Stimulated activated CD8-positive, alpha-beta memory T cell treated with anti-CD3 and anti-CD28 coated beads, Interleukin-2, amount 100 ng/mL, for 1 hour (primary cell): ENCODE measurements around the gene RGP1.

Experiments used
- DNase-seq, 2 donors: peaks; one replicate each; pipeline ENCODE4 v3.0.0-alpha.2; 2020; ENCODE audit warnings: low read depth in 2 of 2

The RGP1 gene, protein sequence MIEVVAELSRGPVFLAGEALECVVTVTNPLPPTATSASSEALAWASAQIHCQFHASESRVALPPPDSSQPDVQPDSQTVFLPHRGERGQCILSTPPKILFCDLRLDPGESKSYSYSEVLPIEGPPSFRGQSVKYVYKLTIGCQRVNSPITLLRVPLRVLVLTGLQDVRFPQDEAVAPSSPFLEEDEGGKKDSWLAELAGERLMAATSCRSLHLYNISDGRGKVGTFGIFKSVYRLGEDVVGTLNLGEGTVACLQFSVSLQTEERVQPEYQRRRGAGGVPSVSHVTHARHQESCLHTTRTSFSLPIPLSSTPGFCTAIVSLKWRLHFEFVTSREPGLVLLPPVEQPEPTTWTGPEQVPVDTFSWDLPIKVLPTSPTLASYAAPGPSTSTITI

DNA sequence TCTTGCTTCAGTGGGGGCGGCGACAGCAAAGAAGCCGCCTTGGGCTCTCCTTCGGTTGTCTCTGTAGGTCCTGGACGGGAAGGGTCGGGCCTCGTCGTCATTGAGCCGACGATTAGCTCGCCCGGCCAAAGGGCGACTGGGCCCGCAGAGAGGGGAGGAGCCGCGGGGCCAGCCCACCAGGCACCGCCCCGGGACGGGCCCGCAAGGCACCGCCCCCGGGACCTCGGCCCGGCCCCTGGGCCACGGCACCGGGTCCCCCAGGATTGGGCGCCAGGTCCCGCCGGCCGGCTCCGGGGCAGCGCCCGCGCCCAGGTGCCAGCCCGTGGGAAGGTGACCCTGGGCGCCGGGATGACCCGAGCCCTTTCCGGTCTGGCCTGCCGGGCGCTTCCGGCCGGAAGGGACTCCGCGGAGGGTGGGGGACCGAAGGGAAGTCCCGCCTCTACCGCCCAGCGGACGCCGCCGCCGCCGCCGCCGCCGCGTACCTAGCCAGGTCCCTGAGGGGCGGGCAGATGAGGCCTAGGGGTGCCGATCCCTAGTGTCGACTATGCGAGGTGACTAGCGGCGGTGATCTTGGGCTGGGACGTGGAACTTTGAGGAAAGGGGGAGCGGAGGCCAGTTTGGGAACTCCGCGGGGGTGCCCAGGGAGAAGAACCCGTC is at the start of gene RGP1, which contains the start of gene GBA2:
Gene RGP1, plus strand, starts transcription at position 430 of the 657 bp plus-strand sequence. CDS start 469 bp downstream, outside the sequence.
Gene GBA2, minus strand, starts transcription at position 371 of the 657 bp plus-strand sequence. CDS start 524 bp downstream, outside the sequence.
- peak in 1 of 2 donors; percentile 47 for DNase-seq

DNA sequence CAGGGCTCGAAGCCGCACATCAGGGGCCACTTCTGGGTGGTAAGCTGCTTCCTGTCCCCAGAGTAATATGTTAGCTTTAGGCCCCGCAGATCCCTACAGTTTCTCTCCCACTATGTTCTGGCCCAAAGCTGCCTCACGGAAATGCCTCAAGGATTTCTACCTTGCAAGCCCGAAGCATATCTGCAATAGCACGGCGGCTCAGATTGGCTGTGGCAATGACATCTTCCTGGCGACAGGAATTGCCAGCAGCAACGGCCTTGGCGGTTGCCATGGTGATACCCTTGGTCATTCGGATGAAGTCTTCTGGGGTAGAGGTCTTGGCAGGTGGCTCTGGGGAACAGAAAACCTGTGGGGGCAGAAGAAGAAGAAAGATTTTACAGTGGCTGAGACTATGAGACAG is 49.1 kb upstream of the RGP1 start:
- no peak for DNase-seq

DNA sequence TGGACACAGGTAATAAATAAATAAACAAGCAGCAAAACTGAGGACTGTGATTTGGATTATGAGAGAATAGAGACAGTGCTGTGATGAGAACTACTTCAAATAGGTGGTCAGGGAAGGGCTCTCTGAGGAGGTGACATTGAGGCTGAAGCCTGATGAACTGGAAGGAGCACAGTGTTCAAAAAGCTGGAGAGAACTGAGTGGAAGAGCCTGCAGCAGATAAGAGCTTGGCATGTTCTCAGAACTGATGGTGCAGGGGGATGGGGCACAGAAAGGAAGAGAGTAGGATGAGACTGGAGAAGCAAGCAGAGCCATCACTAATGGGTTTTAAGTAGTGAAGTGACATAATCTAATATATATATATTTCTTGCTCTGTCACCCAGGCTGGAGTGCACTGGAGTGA is 48.1 kb upstream of the RGP1 start:
- no peak for DNase-seq

DNA sequence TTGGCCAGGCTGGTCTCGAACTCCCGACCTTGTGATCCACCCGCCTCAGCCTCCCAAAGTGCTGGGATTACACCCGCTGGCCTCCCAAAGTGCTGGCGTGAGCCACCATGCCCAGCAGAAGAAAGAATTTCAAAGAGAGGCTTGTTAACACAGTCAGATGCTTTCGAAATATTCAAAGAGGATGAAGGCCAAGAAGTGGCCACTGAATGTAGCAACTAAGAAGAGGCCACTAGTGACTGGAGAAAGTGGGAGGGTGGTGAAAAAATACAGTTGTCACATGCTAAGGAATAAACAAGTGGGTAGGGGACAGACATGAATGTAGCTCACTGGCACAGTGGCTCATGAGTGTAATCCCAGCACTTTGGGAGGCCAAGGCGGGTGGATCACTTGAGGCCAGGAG is 46.4 kb upstream of the RGP1 start:
- no peak for DNase-seq

DNA sequence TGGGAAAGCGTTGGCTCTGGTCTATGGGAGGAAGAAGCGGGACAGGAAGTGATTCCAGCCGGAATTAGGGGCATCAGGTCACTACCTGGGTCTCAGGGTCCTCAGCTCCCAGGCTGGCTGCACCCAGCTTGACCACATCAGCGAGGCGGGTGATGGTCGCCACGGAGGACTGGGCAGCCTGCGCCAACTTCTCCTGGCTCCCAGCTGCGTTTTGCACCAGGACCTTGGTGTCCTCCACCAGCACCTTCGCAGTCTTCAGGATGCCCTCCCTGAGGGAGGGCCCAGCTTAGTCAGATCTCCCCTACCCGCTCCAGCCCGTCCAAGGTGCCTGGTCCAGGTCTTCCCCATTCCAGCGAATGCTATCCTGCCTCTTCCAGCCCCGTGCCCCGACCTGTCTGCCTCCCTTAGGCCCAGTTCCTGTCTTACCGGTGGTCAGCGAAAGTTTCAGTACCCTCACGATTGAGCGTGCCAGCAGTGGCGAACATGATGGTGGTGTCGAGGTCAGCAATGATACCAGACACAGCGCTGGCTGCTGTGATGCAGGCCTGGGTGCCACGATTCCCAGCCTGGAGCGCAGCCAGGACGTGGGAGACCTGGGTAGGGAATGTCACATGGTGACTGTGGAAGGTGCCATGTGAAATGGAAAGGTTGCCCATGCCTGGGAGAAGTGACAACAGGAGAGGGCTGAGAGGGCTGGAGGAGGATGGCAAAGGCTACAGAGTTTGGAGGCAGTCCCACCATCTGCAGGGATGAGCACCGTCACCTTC is 45.0 kb upstream of the RGP1 start:
- no peak for DNase-seq

DNA sequence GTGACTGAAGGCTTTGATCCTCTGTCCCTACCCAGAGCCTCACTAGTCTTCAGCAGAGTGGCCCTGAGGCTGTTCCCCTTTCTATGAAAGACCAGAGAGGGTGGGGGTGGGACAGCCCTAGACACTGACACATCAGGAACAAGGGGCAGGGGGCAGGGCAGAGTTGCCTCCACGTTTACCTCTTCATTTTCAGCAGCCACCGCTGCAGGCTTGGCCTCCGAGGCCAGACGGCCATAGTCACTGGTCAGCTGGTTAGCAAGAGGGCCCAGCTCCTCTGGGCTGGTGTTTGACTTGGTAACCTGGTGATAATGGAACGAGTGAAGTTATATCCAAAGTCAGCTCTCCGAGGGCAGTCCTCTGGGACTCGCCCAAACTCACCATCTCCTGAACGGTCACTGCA is 43.7 kb upstream of the RGP1 start:
- DNase-seq: no peak

DNA sequence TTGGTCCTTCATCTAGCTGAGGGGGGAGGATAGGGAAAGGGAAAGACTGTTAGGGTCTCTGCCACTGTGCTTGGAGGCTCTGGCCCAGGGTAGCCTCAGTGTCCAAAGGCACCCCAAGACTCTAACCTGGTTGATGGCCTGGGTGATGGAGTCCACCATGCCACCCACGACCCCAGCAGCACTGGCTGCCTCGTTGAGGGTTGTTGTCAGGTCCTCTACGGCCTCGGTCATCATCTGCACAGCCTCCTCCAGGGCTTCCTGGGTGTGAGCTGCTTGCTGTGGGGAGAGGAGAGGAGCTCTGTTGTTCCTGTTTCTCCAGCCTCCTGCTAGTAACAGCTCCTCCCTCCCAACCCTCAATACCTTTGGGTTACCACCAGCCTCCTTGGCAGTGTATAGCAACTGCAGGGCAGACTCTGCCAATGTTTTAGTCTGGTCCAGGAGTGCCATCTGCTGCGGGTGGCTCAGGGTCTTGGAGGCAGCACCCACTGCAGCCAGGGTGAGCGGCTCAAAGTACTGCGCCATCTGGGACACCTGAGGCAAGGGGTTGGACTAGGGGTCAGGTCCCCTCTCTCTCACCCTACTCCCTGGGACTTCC is 43.2 kb upstream of the RGP1 start:
- DNase-seq: no peak

DNA sequence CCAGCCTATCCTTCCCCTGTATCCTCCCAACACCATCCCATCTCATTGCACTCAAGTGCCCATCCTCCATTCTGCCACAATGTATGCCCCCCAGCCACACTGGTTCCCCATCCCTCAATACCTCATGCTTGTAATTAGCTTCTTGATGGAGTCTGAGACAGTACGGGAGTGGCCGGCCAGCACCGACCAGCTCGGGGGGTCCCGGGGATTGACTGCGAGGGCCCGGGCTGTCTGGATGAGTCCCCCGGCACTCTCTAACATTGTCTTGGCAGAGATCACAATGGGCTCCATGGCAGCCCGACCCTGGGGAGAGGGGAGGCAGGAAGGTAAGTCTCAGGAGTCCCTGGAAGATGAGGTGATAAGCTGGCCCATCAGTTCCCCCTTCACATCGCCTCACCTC is 42.1 kb upstream of the RGP1 start:
- DNase-seq: no peak

DNA sequence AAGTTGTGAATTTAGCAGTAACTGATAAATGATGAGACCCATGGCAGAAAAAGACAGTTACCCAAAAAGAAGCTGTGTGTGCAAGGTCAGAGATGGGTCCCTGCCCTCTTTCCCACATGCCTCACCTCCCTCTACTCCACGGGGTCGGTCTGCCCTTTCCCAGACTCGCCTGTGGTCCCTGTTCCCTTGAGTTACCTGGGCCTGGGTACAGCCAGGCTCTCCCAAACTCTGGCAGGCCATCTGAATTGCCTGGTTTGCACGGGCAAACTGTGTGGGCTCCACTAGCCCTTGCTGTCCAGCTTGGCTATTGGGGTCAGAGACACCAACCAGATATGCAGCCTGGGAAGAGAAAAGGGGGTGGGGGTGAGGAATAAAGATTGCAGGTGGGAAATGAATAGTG is 40.9 kb upstream of the RGP1 start:
- no peak for DNase-seq

DNA sequence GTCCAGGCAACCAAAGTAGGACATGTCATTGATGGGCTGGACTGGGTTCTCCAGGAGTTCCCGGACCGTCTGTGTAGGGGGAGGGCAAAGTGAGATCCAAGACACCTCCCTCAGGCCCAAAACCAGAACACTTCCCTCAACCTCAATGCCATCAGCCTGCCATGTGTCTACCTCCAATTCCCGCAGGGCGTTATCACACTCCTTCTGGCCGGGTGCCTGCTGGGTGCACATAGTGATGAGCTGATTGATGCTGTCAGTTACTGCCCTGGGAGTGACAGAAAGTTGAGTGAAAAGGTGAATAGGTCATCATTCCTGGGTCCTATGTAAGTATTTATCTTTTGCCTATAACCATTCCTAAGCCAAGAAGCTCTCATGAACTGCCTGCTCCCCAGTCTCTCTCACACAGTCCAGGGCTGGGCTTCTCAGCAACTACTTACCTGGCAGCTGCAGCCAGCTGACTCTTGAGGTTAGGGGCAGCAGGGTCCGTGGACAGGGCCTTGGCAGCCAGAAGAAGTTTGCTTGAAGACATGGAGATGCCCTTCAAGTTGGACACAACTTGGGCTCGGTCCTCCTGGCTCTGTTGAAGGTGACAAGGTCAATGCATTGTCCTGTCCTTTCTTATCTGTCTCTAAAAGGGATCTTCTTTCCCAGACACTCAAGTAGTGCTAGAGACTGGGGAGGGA is 38.1 kb upstream of the RGP1 start:
- no peak for DNase-seq

DNA sequence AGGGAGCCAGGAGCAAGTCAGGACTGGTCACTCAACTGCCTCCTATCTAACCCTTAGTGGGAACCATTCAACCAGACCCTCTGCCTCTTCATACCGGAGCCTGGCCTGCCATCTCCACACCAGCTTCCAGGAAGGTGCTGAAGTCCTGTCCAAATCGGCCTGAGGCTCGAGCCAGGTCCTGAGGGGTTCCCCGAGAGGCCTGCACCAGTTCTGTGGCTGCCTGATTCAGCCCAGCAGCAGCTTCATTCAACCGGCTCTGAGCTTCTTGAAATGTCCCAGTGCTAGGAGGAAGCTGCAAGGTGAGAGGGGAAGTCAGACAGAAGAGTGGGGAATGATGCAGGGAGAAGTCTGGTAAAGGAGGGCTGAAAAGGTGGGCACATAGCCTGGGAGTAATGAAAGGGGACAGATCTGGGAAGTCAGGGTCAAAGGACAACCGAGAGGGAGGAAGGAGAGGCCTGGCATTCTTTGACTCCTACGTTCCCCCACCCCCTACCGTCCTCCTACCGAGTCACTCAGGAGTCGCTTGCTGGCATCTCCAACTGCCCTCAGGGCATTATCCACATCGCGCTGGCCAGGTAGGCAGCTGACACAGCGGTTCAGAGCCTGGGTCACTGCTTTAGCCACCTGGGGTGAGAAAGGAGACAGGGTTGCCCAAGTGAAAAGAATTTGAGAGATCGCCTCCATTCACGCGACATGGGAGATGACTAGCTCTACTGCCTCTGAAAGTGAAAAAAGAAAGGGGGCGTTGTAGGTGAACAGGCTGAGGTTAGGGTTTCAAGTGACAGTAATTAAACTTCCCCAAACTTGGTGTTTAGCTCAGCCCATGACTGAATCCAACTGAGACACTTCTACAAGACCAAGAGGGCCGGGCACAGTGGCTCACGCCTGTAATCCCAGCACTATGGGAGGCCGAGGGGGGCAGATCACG is 37.3 kb upstream of the RGP1 start:
- no peak for DNase-seq

DNA sequence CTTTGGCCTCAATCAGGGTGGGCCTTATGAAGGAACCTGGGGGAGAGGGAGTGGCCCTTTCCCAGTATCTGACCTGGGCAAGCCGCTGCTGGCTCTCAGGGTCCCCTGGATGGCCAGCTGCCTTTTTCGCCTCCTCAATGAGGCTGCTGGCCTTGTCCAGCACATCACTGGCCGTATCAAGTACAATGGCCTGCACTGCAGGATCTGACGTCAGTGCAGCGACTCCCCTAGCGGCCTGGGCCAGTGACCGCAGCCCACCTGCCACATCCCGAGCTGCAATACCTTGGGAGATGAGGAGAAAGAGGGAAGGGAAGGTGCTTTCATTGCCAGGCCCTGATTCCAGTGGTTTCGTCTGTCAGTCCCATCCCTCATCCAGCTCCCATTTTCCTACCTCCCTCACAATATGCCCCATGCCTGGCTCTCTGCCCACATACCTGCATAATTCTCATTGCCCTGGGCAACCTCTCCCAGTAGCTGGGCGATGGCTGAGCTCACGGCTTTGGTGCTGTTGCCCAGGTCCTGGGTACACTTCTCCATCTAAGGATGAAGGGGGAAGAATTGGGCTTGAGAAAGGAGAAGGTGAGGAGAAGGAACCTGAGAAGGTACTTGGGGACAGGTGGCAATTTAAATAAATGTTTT is 36.2 kb upstream of the RGP1 start:
- DNase-seq: no peak

DNA sequence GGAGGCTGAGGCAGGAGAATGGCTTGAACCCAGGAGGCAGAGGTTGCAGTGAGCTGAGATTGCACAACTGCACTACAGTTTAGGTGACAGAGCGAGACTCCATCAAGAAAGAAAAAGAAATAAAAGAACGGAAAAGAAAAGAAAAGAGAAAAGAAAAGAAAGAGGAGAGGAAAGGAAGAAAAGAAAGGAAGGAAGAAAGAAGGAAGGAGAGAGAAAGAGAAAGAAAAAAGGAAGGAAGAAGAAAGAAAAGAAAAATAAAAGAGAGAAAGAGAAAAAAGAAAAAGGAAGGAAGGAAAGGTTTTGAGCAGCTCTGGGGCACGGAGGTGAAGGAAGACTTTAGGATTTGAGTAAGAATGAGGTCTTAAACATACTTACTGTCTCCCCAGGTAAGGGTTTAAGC is 35.5 kb upstream of the RGP1 start:
- no peak for DNase-seq

DNA sequence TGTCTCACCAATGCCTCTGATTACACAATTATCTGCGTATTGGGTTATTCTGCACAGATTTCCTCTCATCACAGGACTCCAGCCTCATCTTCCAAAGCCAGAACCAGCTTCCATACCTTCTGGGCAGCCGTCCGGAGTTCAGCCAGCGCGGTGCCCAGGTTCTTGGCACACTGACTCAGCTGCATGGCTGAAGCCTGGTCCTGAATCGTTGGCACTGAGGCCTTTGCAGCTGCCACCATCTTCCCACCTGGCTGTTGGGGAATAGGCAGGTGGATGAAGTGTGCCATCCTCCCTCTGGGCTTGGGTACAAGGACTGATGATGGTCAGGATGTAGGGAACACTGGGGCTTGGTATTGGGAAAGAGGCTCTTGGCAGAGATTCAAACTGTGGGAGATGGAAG is 35.0 kb upstream of the RGP1 start:
- DNase-seq: no peak

DNA sequence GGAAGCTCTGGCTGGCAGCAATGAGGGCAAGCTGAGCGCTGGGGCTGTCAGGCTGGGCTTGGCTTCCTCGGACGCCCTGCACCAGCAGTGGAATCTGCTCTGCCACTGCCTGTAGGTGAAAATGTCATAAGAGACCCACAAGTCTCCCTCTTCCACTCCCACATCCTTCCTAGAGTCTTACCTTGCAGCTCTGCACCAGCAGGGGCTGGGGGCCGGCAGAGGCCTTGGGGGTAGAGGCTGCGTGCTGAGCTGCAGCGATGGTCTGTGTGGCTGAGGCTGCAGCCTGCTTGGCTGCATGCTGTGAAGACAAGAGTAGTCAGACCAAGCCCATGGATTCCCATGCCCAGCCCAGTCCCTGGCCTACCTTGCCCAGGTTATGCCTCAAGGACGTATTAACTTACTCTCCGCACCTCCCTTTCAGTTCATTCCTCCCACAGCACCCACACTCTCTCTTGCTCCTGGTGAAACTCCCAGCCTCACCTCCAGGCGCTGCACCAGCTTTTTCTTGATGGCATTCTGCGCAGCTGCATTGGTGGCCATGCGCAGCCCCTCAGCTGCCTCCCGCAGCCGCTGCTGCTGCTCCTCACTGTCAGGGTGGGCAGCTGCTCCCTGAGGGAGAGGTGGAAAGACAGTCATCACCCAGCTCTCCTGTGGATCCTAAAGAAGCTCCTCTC is 34.4 kb upstream of the RGP1 start:
- no peak for DNase-seq

DNA sequence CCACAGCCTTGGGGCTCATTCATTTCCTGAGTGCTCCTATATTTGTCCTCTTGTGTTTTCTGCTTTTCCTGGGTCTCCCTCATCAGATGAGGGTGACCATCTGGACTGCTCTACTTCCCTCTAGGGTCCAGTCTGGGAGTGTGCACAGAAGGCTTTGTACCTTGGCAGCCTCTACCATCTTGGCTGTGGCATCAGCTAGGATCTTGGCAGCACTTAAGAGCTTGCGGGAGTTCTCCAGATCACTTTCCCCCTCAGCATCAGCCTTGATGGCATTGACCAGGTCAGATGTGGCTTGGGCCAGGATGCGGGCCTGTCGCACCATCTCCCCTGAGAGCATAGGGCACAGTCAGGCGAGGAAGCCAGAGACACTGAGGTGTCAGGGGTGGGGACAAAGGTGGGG is 32.9 kb upstream of the RGP1 start:
- no peak for DNase-seq

DNA sequence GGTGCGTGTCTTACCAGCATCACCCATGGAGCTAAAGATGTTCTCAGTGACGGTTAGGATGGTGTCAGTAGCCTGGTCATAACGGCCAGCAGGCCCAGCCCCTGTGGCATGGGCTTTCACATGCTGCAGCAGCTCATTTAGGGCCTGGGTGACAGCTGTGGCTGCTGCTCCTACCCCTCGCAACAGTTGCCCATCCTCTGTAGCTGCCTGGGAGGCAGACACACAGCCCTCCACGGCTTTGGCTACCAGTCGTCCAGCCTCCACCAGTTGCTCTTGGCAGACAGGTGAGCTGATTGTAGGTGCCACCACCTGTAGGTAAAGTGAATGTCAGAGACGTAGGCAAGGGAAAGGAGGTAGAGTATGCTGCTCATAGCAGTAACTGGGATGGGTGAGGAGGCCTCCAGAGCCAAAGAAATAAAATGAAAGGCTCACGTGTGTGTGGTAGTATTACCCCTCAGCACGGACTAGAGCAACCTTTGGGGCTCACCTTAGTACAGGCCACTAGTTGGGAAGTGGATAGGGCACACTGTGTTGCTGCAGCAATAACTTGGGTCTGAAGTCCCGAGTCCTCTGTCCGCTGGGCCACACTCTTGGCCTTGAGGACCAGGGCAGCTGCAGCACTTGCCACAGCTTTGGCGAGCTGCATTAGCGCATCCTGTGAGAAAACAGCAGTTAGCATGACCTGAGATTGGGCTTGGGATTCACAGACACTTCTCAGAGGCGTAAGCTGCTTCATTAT is 31.8 kb upstream of the RGP1 start:
- no peak for DNase-seq

DNA sequence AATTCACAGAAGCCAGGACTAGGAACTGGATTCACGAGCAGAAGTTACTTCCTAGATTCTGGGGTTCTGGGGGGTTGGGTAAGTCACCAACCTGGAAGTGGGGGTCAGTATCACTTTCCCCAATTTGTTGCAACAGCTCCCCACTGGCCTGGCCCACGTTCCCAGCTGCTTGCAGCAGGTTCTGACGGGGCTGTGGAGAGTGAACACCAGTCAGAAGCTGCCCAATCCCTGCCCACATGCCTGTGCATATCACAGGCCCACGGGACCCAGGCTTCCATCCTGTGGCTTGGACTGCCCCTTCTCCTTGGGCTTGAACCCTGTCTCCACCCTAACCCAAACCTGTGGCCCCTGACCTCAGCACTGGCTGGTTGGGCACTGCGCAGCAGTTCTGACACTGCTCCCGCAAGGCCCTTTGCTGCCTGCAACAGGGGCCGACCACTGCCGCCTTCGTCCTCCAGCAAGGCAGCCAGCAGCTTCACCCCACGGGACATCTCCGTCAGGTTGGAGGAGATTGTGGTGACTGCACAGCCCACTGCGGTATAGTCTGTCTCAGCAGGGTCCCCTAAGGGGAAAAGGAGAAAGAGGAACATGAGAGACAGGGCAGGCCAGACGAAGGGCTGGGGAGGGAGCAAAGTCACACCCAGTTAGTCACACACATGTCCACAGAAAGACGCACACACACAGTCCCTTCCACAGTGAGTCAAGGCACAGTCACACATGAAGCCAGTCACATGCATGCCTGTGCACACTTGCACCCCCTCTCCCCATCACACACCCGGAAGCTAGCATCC is 30.2 kb upstream of the RGP1 start:
- no peak for DNase-seq
